Vagina (tissue), 2 donors: ENCODE results near the gene BCAS3.

ENCODE experiments used
- CTCF ChIP-seq, 3 experiments: fragments of 450-650 bp in 2 of 3; fragments of 200-600 bp in 1 of 3; sonication (generic) in 1 of 3; IDR thresholded peaks; one replicate each; pipeline ENCODE4 v1.5.1; 2017 to 2019; ENCODE audit warnings: antibody characterized with exemption in 3 of 3, mild to moderate bottlenecking in 2 of 3, moderate library complexity in 2 of 3
- POLR2A ChIP-seq, 2 donors: fragments of 450-650 bp; IDR thresholded peaks; one replicate each; pipeline ENCODE4 v1.6.1; 2017; ENCODE audit warnings: antibody characterized with exemption in 2 of 2, mild to moderate bottlenecking in 2 of 2, moderate library complexity in 2 of 2
- POLR2AphosphoS5 ChIP-seq, 2 donors: sonication (generic); formaldehyde crosslinking; IDR thresholded peaks; one replicate each; pipeline ENCODE4 v1.9.0; 2017; ENCODE audit warnings: antibody characterized with exemption in 2 of 2, mild to moderate bottlenecking in 2 of 2, low read depth in 1 of 2; ENCODE audit not compliant: insufficient read depth in 1 of 2

- TF ChIP-seq CTCF (IDR thresholded peaks at IDR 0.05) (no peak), POLR2AphosphoS5 (IDR thresholded peaks at IDR 0.05; ENCODE audit: insufficient read depth in 1 of 2, low read depth in 1 of 2) (no peak), POLR2A (IDR thresholded peaks at IDR 0.05) (no peak)
Measured at GRCh38 chr17:60675997-60676396, 1.7 kb upstream of the BCAS3 start.
